Heart right ventricle (tissue), 16 donors: ENCODE data around the gene SOX30. TPM values are rescaled to one million over a fixed set of nuclear protein-coding genes. Genes with fewer than 3 reads are reported as not detected.

ENCODE experiments used
- ATAC-seq, 8 donors: fragments of 200-7000 bp; cut with Tn5 transposase; one replicate each; pipeline ENCODE4 v1.9.1; 2020; ENCODE audit warnings: mild to moderate bottlenecking in 8 of 8, moderate library complexity in 8 of 8, moderate number of reproducible peaks in 1 of 8
- DNase-seq, 2 donors: peaks; one replicate each; pipeline ENCODE4 v3.0.0-alpha.2; 2020
- H3K27ac ChIP-seq, 10 donors: fragments of 200-600 bp; sonication (generic) in 2 of 10; one replicate each; pipeline versions ENCODE4 v1.5.0 to v1.8.0; 2020 to 2022; ENCODE audit warnings: mild to moderate bottlenecking in 3 of 10
- H3K27me3 ChIP-seq, 7 donors: fragments of 200-600 bp; one replicate each; pipeline ENCODE4 v1.8.0; 2021 to 2022; ENCODE audit warnings: mild to moderate bottlenecking in 2 of 7
- H3K36me3 ChIP-seq, 9 donors: fragments of 200-600 bp; sonication (generic) in 1 of 9; one replicate each; pipeline versions ENCODE4 v1.5.0 to v1.8.0; 2020 to 2022; ENCODE audit warnings: mild to moderate bottlenecking in 2 of 9
- H3K4me1 ChIP-seq, 9 donors: fragments of 200-600 bp; sonication (generic) in 1 of 9; one replicate each; pipeline versions ENCODE4 v1.5.0 to v1.8.0; 2020 to 2022; ENCODE audit warnings: mild to moderate bottlenecking in 4 of 9
- H3K4me3 ChIP-seq, 10 donors: fragments of 200-600 bp; sonication (generic) in 2 of 10; one replicate each; pipeline versions ENCODE4 v1.5.0 to v1.8.0; 2020 to 2022; ENCODE audit warnings: mild to moderate bottlenecking in 7 of 10, moderate library complexity in 2 of 10
- H3K9me3 ChIP-seq, 11 donors: fragments of 200-600 bp in 10 of 11; sonication (generic) in 2 of 11; one replicate each; pipeline versions ENCODE4 v1.5.0 to v1.8.0; 2013 to 2022; ENCODE audit warnings: mild to moderate bottlenecking in 2 of 11, control low read depth in 1 of 11, moderate library complexity in 1 of 11
- CTCF ChIP-seq, 9 donors: fragments of 200-600 bp; sonication (generic) in 2 of 9; IDR thresholded peaks; one replicate each; pipeline versions ENCODE4 v1.5.0 to v1.8.0; 2021 to 2022; ENCODE audit warnings: antibody characterized with exemption in 9 of 9, mild to moderate bottlenecking in 5 of 9, moderate library complexity in 1 of 9
- WGBS, 2 donors: extraction: QIAGEN DNeasy Blood & Tissue Kit; methylation state at CpG; one replicate each; pipeline ENCODE4 v1.1.7; 2013; ENCODE audit warnings: inconsistent platforms in 1 of 2; 5-methylcytosine and 5-hydroxymethylcytosine counted together
- intact Hi-C, 10 donors: fragments of 100-400 bp; cut with DNase I; formaldehyde crosslinking; loops; one replicate each; pipeline versions ENCODE4 v1.11.1 to v1.14.2; 2022
- polyA plus RNA-seq, 2 donors: library from polyadenylated mRNA; stranded (reverse); fragments of 200-250 nt; gene quantifications; one replicate each; pipeline ENCODE4 v1.2.3, GENCODE V29; 2013
- total RNA-seq, 10 donors: library from RNA; stranded (reverse); fragmentation: NEBNext Ultra II Directional in 3 of 10; extraction: Animal tissue kit (Norgen Biotek cat#: 25700) in 3 of 10; gene quantifications; one replicate each; pipeline versions ENCODE4 v1.2.1 to v1.2.4, GENCODE V29; 2021 to 2023
- donor health status: Arrhythmogenic right ventricular cardiomyopathy.
- donor health status: ischemic (EF 13 %, LVEDD 7.1; RV severe dilation, severe dysfunction).
- donor health status: healthy with polysubstance abuse.
- donor health status: DM: no; HTN: yes; CAD: no.
- donor health status: DM: no; HTN: no; CAD: no.
- donor health status: ischemic (EF 25% LVEDD 6.9; RV normal size, moderate dysfunction).
- donor health status: ischemic (EF 25% LVEDD 5.7; RV mildly dilated, moderate dysfunction).
- donor health status: healthy.
- donor health status: DM: yes; HTN: yes; CAD: no.
- donor health status: Ischemic cardiomyopathy.
- donor health status: ischemic (EF 35%, LVEDD 5.7; RV mildly dilated, moderate dysfunction).
- donor health status: nonischemic (EF 11% LVEDD 7.7; RV severe dilation, severe dysfunction).
- donor health status: DM: yes; HTN: yes; CAD: no.
- donor health status: PGD.
- donor health status: ischemic (EF 29% LVEDD 5.4; RV normal size, mild dysfunction).
- donor health status: nonischemic (EF 23%, LVEDD 6.1; RV moderate dilation, normal function).

SOX30 gene
- total and polyA plus RNA-seq, 12 donors, result 0.04 to 0.21 (median 0.16) TPM; not detected in 4

GRCh38 chr5:157602505-157602904 lies 49.7 kb downstream of the SOX30 start:
- no peak overlapping the region for H3K4me3 ChIP-seq
- TF ChIP-seq CTCF (IDR thresholded peaks at IDR 0.05), result no peak
- H3K27me3 ChIP-seq, result no peaks in the 10 kb centered on the region
- intact Hi-C loops, result no loop called here
- peak overlapping the region in 1 of 10 donors; percentile 17 for H3K27ac ChIP-seq
- peaks cover 0 to 4% (median 0%) of the 10 kb centered on the region in 11 donors for H3K9me3 ChIP-seq
- no peak for DNase-seq
- ATAC-seq, result no peak
- H3K36me3 ChIP-seq, result no peaks in the 10 kb centered on the region
- WGBS, 2 donors, result 87 to 91% methylated on average over 4 of the region's 4 CpGs
- peaks cover 0 to 40% (median 0%) of the 10 kb centered on the region in 9 donors for H3K4me1 ChIP-seq

DNA sequence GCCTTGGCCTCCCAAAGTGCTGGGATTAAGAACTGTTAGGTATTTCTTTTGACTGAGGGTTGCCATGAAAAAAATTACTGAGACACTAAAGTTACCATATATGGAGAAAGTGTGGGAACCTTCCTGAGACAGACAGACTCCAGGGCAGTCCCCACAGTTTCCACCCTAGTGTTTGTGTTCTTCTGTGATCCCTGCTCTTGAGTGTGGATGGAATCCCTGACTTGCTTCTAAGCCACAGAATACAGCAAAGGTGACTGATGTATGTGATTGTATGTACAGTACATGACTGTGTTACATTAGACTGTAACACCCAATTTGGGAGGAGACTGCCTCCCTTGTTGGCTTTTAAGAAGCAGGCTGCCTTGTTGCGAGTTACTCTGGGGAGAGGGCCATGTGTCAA lies 52.0 kb downstream of the SOX30 start:
- no peaks in the 10 kb centered on the region for H3K36me3 ChIP-seq
- peaks cover 0 to 4% (median 0%) of the 10 kb centered on the region in 11 donors for H3K9me3 ChIP-seq
- intact Hi-C loops, result no loop called here
- WGBS, 2 donors, result 95 to 100% methylated on average over 1 of the region's 1 CpG
- H3K27ac ChIP-seq, result no peak overlapping the region
- no peak for ATAC-seq
- no peaks in the 10 kb centered on the region for H3K27me3 ChIP-seq
- peaks cover 0 to 56% (median 0%) of the 10 kb centered on the region in 9 donors for H3K4me1 ChIP-seq
- TF ChIP-seq CTCF (IDR thresholded peaks at IDR 0.05), result no peak
- no peak overlapping the region for H3K4me3 ChIP-seq
- DNase-seq, result no peak

DNA sequence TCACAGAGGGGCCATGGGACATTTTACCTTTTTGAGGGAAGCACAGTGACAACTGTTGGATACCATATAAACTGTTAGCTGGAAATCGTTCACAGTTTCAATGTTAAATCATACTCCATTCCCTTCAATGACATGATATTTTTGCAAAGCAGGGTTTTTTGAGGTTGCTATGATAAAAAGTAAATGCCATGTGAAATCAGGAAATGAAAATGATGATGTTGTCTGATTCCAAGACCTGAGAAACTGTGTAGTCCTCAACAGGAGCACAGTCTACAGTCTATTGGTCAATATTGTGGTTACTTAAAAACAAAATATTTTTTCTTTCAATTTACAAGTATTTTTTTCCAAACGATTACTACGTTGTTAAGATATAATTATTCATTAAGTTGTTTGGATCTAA lies 52.7 kb downstream of the SOX30 start:
- DNase-seq, result no peak
- H3K9me3 ChIP-seq, result peaks cover 0 to 4% (median 0%) of the 10 kb centered on the region in 11 donors
- H3K4me1 ChIP-seq, result peaks cover 0 to 60% (median 0%) of the 10 kb centered on the region in 9 donors
- WGBS, 2 donors, result 85 to 91% methylated on average over 3 of the region's 3 CpGs
- no peak for ATAC-seq
- TF ChIP-seq CTCF (IDR thresholded peaks at IDR 0.05), result no peak
- H3K4me3 ChIP-seq, result no peak overlapping the region
- intact Hi-C loops, result no loop called here
- no peak overlapping the region for H3K27ac ChIP-seq
- no peaks in the 10 kb centered on the region for H3K27me3 ChIP-seq
- no peaks in the 10 kb centered on the region for H3K36me3 ChIP-seq

DNA sequence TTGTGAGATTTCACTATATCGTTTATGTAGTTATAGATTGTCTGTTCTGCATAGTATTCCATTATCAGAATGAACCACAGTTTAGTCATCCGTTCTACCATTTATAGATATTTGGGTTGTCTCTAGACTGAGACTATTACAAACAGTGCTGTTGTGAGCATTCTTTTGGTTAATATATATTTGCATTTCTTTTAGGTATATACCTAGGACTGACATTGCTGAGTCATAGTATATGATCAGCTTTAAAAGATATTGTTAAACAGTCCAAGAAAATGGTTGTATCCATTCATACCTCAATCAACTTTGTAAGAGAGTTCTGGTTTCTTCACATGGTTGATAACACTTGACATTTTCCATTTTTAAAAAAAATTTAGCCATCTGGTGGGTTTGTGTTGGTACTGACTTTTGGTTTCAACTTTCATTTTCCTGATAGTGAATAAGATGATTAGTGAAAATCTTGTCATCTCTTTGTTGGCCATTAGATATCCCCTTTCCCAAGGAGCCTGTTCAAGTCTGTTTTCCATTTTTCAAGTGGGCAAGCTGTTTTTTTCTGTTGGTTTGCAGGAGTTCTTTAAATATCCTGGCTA lies 53.8 kb downstream of the SOX30 start:
- WGBS, 2 donors, result 74 to 96% methylated on average over 2 of the region's 2 CpGs
- H3K27me3 ChIP-seq, result no peaks in the 10 kb centered on the region
- peaks cover 0 to 60% (median 1%) of the 10 kb centered on the region in 9 donors for H3K4me1 ChIP-seq
- intact Hi-C loops, result no loop called here
- no peak overlapping the region for H3K4me3 ChIP-seq
- DNase-seq (no peak), ATAC-seq (no peak)
- H3K36me3 ChIP-seq, result no peaks in the 10 kb centered on the region
- peaks cover 0 to 4% (median 0%) of the 10 kb centered on the region in 11 donors for H3K9me3 ChIP-seq
- TF ChIP-seq CTCF (IDR thresholded peaks at IDR 0.05), result no peak
- H3K27ac ChIP-seq, result no peak overlapping the region
